Mesenchymal stem cell (in vitro differentiated cells and primary cell): ENCODE measurements around the gene AKAP17A.

Source experiments
- DNase-seq: peaks from one replicate; pipeline ENCODE4 v3.0.0-alpha.2; 2013
- H2AFZ ChIP-seq: one replicate; pipeline ENCODE4 v1.6.1; 2013; ENCODE audit warnings: low read depth, mild to moderate bottlenecking, control low read depth, inconsistent platforms, low read length, moderate library complexity
- H2AK5ac ChIP-seq: 2 replicates; pipeline ENCODE4 v1.6.1; 2013; ENCODE audit warnings: low read length, moderate library complexity, mild to moderate bottlenecking, inconsistent platforms; ENCODE audit not compliant: severe bottlenecking
- H2BK120ac ChIP-seq: one replicate; pipeline ENCODE4 v1.6.1; 2013; ENCODE audit warnings: low read depth, mild to moderate bottlenecking, inconsistent platforms, low read length, moderate library complexity
- H2BK12ac ChIP-seq, 2 experiments: one replicate each; pipeline ENCODE4 v1.6.1; 2013; ENCODE audit warnings: inconsistent platforms in 2 of 2, low read length in 2 of 2, mild to moderate bottlenecking in 2 of 2, moderate library complexity in 2 of 2, control low read depth in 1 of 2
- H2BK15ac ChIP-seq: one replicate; pipeline ENCODE4 v1.6.1; 2013; ENCODE audit warnings: mild to moderate bottlenecking, low read depth, inconsistent platforms; ENCODE audit not compliant: poor library complexity, severe bottlenecking
- H2BK5ac ChIP-seq: 2 replicates; pipeline ENCODE4 v1.6.1; 2013; ENCODE audit warnings: low read depth, mild to moderate bottlenecking, low read length, control low read depth, inconsistent platforms; ENCODE audit not compliant: poor library complexity, severe bottlenecking
- H3K14ac ChIP-seq, 2 experiments: one replicate each; pipeline ENCODE4 v1.6.1; 2013; ENCODE audit warnings: inconsistent platforms in 2 of 2, low read length in 2 of 2, control low read depth in 1 of 2, mild to moderate bottlenecking in 1 of 2, moderate library complexity in 1 of 2
- H3K18ac ChIP-seq, 2 experiments: one replicate each; pipeline ENCODE4 v1.6.1; 2013; ENCODE audit warnings: inconsistent platforms in 2 of 2, low read length in 2 of 2, control low read depth in 1 of 2, low read depth in 1 of 2, mild to moderate bottlenecking in 1 of 2
- H3K23ac ChIP-seq, 2 experiments: one replicate each; pipeline ENCODE4 v1.6.1; 2013; ENCODE audit warnings: inconsistent platforms in 2 of 2, low read length in 2 of 2, mild to moderate bottlenecking in 2 of 2, moderate library complexity in 2 of 2, control low read depth in 1 of 2
- H3K27ac ChIP-seq: 2 replicates; pipeline ENCODE4 v1.5.1; 2013; ENCODE audit warnings: mild to moderate bottlenecking, moderate library complexity, low read length, control low read depth, inconsistent platforms; ENCODE audit not compliant: poor library complexity, severe bottlenecking
- H3K27me3 ChIP-seq, 2 experiments: 2 replicates each; pipeline versions ENCODE4 v1.6.1 to v1.7.0; 2013; ENCODE audit warnings: low read length in 2 of 2, mild to moderate bottlenecking in 2 of 2, moderate library complexity in 2 of 2, control low read depth in 1 of 2, inconsistent platforms in 1 of 2; ENCODE audit not compliant: control insufficient read depth in 1 of 2, insufficient read depth in 1 of 2
- H3K36me3 ChIP-seq, 2 experiments: 2 replicates each; pipeline versions ENCODE4 v1.6.1 to v1.7.0; 2013; ENCODE audit warnings: low read length in 2 of 2, control low read depth in 1 of 2, inconsistent platforms in 1 of 2, low read depth in 1 of 2, mild to moderate bottlenecking in 1 of 2; ENCODE audit not compliant: insufficient read depth in 2 of 2, control insufficient read depth in 1 of 2
- H3K4ac ChIP-seq, 2 experiments: one replicate each; pipeline ENCODE4 v1.6.1; 2013; ENCODE audit warnings: inconsistent platforms in 2 of 2, low read length in 2 of 2, mild to moderate bottlenecking in 2 of 2, moderate library complexity in 2 of 2, control low read depth in 1 of 2, low read depth in 1 of 2
- H3K4me1 ChIP-seq: 2 replicates; pipeline ENCODE4 v1.6.1; 2013; ENCODE audit warnings: low read depth, low read length, control low read depth; ENCODE audit not compliant: control insufficient read depth, insufficient read depth
- H3K4me2 ChIP-seq: 2 replicates; pipeline ENCODE4 v1.6.1; 2013; ENCODE audit warnings: low read length, mild to moderate bottlenecking, inconsistent platforms; ENCODE audit not compliant: poor library complexity, severe bottlenecking
- H3K4me3 ChIP-seq, 2 experiments: 2 replicates each; pipeline versions ENCODE4 v1.5.1 to v1.7.0; 2013; ENCODE audit warnings: low read length in 2 of 2, mild to moderate bottlenecking in 2 of 2, control low read depth in 1 of 2, low read depth in 1 of 2; ENCODE audit not compliant: insufficient read depth in 1 of 2
- H3K79me1 ChIP-seq: replicated peaks from 2 replicates; pipeline ENCODE4 v1.6.1; 2013; ENCODE audit warnings: mild to moderate bottlenecking, control low read depth, low read length, inconsistent platforms; ENCODE audit not compliant: poor library complexity, severe bottlenecking
- H3K9ac ChIP-seq: 2 replicates; pipeline ENCODE4 v1.7.0; 2013; ENCODE audit warnings: mild to moderate bottlenecking, low read length, moderate library complexity
- H3K9me3 ChIP-seq: 2 replicates; pipeline ENCODE4 v1.7.0; 2013; ENCODE audit warnings: mild to moderate bottlenecking, low read length; ENCODE audit not compliant: control insufficient read depth
- H4K8ac ChIP-seq: one replicate; pipeline ENCODE4 v1.6.1; 2013; ENCODE audit warnings: inconsistent platforms, mild to moderate bottlenecking, low read length, moderate library complexity
- H4K91ac ChIP-seq: one replicate; pipeline ENCODE4 v1.6.1; 2013; ENCODE audit warnings: mild to moderate bottlenecking, low read length, inconsistent platforms
- WGBS: methylation state at CpG from one replicate; pipeline ENCODE4 v1.1.7; 2013; ENCODE audit warnings: mixed read lengths; 5-methylcytosine and 5-hydroxymethylcytosine counted together

AKAP17A gene

GRCh38 chrX:1606496-1606895 is 15.1 kb downstream of the AKAP17A start:
- 97% methylated on average over 11 of the region's 11 CpGs for WGBS
- H3K23ac ChIP-seq, result no peak overlapping the region
- H3K9ac ChIP-seq, result no peak overlapping the region
- no peaks in the 10 kb centered on the region for H3K27me3 ChIP-seq
- H3K18ac ChIP-seq, result no peak overlapping the region
- H3K9me3 ChIP-seq, result peaks cover 5% of the 10 kb centered on the region
- no peak for DNase-seq
- peaks cover 21 to 29% of the 10 kb centered on the region in 2 experiments for H3K36me3 ChIP-seq
- no peak overlapping the region for H3K4me3 ChIP-seq
- no peak overlapping the region for H3K14ac ChIP-seq
- H3K4ac ChIP-seq, result no peak overlapping the region
- no peak overlapping the region for H3K4me2 ChIP-seq
- H2AK5ac ChIP-seq, result no peak overlapping the region
- no peak overlapping the region for H4K8ac ChIP-seq
- H2BK15ac ChIP-seq, result no peak overlapping the region
- H3K4me1 ChIP-seq, result peaks cover 12% of the 10 kb centered on the region
- no peak overlapping the region for H2BK12ac ChIP-seq
- H2BK120ac ChIP-seq, result no peak overlapping the region
- H2BK5ac ChIP-seq, result no peak overlapping the region
- H2AFZ ChIP-seq, result no peak overlapping the region
- H3K27ac ChIP-seq, result no peak overlapping the region
- no peak overlapping the region for H4K91ac ChIP-seq
- peaks cover 13% of the 10 kb centered on the region for H3K79me1 ChIP-seq

GRCh38 chrX:1609311-1609710 is 17.9 kb downstream of the AKAP17A start:
- Histone ChIP-seq H3K4ac (no peak overlapping the region), H3K27me3 (no peaks in the 10 kb centered on the region), H2BK12ac (no peak overlapping the region), H2BK5ac (no peak overlapping the region), H3K9ac (no peak overlapping the region), H4K91ac (no peak overlapping the region), H3K4me2 (no peak overlapping the region), H3K4me3 (no peak overlapping the region), H2AK5ac (no peak overlapping the region), H3K4me1 (peaks cover 12% of the 10 kb centered on the region), H3K9me3 (no peaks in the 10 kb centered on the region), H3K23ac (no peak overlapping the region), H3K36me3 (peaks cover under 1 to 8% of the 10 kb centered on the region in 2 experiments), H3K14ac (no peak overlapping the region), H3K27ac (no peak overlapping the region), H4K8ac (no peak overlapping the region), H2BK120ac (no peak overlapping the region), H2BK15ac (no peak overlapping the region), H3K79me1 (peaks cover 2% of the 10 kb centered on the region), H2AFZ (no peak overlapping the region), H3K18ac (no peak overlapping the region)
- no peak for DNase-seq
- WGBS, result 96% methylated on average over 10 of the region's 11 CpGs

GRCh38 chrX:1609762-1610161 is 18.4 kb downstream of the AKAP17A start:
- no peak overlapping the region for H2BK120ac ChIP-seq
- H2AK5ac ChIP-seq, result no peak overlapping the region
- no peak overlapping the region for H3K4ac ChIP-seq
- no peaks in the 10 kb centered on the region for H3K27me3 ChIP-seq
- H4K91ac ChIP-seq, result no peak overlapping the region
- no peaks in the 10 kb centered on the region for H3K9me3 ChIP-seq
- peak overlapping the region in 1 of 2 experiments; percentile 15 for H3K14ac ChIP-seq
- no peak overlapping the region for H2BK12ac ChIP-seq
- WGBS, result 85% methylated on average over 10 of the region's 10 CpGs
- H2AFZ ChIP-seq, result no peak overlapping the region
- no peak overlapping the region for H2BK5ac ChIP-seq
- no peak overlapping the region for H3K18ac ChIP-seq
- H2BK15ac ChIP-seq, result no peak overlapping the region
- no peak overlapping the region for H3K9ac ChIP-seq
- peaks cover 12% of the 10 kb centered on the region for H3K4me1 ChIP-seq
- no peak overlapping the region for H3K23ac ChIP-seq
- peaks cover 0 to 7% of the 10 kb centered on the region in 2 experiments for H3K36me3 ChIP-seq
- no peak overlapping the region for H4K8ac ChIP-seq
- no peak overlapping the region for H3K4me2 ChIP-seq
- no peak for DNase-seq
- no peak overlapping the region for H3K27ac ChIP-seq
- peaks cover 2% of the 10 kb centered on the region for H3K79me1 ChIP-seq
- H3K4me3 ChIP-seq, result no peak overlapping the region

- no peak overlapping the region for H2BK120ac ChIP-seq
- no peak overlapping the region for H4K91ac ChIP-seq
- H3K4me3 ChIP-seq, result no peak overlapping the region
- H3K27me3 ChIP-seq, result no peaks in the 10 kb centered on the region
- H2BK12ac ChIP-seq, result no peak overlapping the region
- H2BK15ac ChIP-seq, result no peak overlapping the region
- H3K18ac ChIP-seq, result no peak overlapping the region
- no peak overlapping the region for H3K23ac ChIP-seq
- H3K9me3 ChIP-seq, result no peaks in the 10 kb centered on the region
- no peak for DNase-seq
- no peak overlapping the region for H3K9ac ChIP-seq
- H2AK5ac ChIP-seq, result no peak overlapping the region
- peaks cover 2% of the 10 kb centered on the region for H3K79me1 ChIP-seq
- H3K14ac ChIP-seq, result no peak overlapping the region
- no peak overlapping the region for H4K8ac ChIP-seq
- H2AFZ ChIP-seq, result no peak overlapping the region
- no peak overlapping the region for H3K27ac ChIP-seq
- peaks cover 12% of the 10 kb centered on the region for H3K4me1 ChIP-seq
- H3K36me3 ChIP-seq, result peaks cover 0 to 7% of the 10 kb centered on the region in 2 experiments
- no peak overlapping the region for H2BK5ac ChIP-seq
- WGBS, result 82% methylated on average over 14 of the region's 15 CpGs
- no peak overlapping the region for H3K4ac ChIP-seq
- H3K4me2 ChIP-seq, result no peak overlapping the region
These were observed 18.8 kb downstream of the AKAP17A start for GRCh38 chrX:1610166-1610565.
